OCI-LY1 (cell line): ENCODE results near the gene LRRC32.

ENCODE experiments used
- EZH2 ChIP-seq: fragments of 200-600 bp; sonication (generic), shearing (Covaris generic); IDR thresholded peaks from 2 replicates; pipeline ENCODE4 v1.8.0; 2017; ENCODE audit warnings: borderline replicate concordance, mixed run types, mild to moderate bottlenecking, antibody characterized with exemption, low read length, moderate library complexity, mixed read lengths
- TF ChIP-seq, protein P1 (sequence below): fragments of 200-600 bp; sonication (generic), shearing (Covaris generic); IDR thresholded peaks from 2 replicates; pipeline ENCODE4 v1.5.1; 2017; ENCODE audit warnings: mild to moderate bottlenecking, antibody characterized with exemption, low read length, moderate library complexity, mixed read lengths

DNA sequence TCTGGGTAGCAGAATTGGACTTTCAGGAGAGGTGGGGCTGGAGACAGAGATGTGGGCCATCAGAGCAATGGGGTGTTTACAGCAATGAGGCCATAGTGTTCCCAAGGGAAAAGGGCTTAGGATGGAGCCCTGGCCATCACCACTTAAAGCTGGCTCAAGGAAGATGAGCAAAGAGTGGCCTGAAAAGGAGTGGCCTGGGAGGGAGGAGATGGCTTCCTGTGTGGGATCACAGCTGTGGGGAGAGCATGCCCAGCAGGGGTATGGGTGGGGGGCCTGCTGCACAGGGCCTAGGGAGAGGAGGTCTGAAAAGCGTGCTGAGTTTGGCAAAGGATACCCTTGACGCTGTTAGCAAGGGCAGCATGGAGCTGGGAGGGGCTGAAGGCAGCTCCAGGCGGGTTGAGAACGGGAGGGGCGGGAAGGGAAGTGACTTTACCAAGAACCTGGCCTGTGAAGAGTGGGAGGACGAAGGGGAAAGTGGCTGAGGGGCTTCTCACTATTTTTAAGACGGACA, 13.9 kb downstream of the LRRC32 start:
- TF ChIP-seq, protein P1, sequence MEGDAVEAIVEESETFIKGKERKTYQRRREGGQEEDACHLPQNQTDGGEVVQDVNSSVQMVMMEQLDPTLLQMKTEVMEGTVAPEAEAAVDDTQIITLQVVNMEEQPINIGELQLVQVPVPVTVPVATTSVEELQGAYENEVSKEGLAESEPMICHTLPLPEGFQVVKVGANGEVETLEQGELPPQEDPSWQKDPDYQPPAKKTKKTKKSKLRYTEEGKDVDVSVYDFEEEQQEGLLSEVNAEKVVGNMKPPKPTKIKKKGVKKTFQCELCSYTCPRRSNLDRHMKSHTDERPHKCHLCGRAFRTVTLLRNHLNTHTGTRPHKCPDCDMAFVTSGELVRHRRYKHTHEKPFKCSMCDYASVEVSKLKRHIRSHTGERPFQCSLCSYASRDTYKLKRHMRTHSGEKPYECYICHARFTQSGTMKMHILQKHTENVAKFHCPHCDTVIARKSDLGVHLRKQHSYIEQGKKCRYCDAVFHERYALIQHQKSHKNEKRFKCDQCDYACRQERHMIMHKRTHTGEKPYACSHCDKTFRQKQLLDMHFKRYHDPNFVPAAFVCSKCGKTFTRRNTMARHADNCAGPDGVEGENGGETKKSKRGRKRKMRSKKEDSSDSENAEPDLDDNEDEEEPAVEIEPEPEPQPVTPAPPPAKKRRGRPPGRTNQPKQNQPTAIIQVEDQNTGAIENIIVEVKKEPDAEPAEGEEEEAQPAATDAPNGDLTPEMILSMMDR = no peak
- no peak for TF ChIP-seq EZH2
